GM23338 (cell line): Measurements from ENCODE around the gene FRMD4A. TPM values are rescaled to one million over a fixed set of nuclear protein-coding genes. Genes with fewer than 3 reads are reported as not detected.

ENCODE experiments used
- ATAC-seq: fragments of 200-7000 bp; cut with Tn5 transposase; 3 replicates; pipeline ENCODE4 v1.9.1; 2020
- DNase-seq: peaks from one replicate; pipeline ENCODE4 v3.0.0-alpha.2; 2015; ENCODE audit warnings: low spot score
- H2AFZ ChIP-seq: fragments of 200-600 bp; sonication (generic); 2 replicates; pipeline ENCODE4 v1.8.0; 2016; ENCODE audit warnings: antibody characterized with exemption, mild to moderate bottlenecking, moderate library complexity
- H3F3A ChIP-seq: fragments of 200-600 bp; sonication (generic); replicated peaks from 2 replicates; pipeline ENCODE4 v1.8.0; 2017; ENCODE audit warnings: antibody characterized with exemption, mixed run types, low read depth
- H3K27ac ChIP-seq: fragments of 200-600 bp; sonication (generic); 2 replicates; pipeline ENCODE4 v1.6.1; 2016; ENCODE audit warnings: low read depth
- H3K27me3 ChIP-seq: fragments of 200-600 bp; sonication (generic); 2 replicates; pipeline ENCODE4 v1.8.0; 2016; ENCODE audit warnings: mild to moderate bottlenecking, mixed run types, moderate library complexity; ENCODE audit not compliant: insufficient read depth
- H3K36me3 ChIP-seq: fragments of 200-600 bp; sonication (generic); 2 replicates; pipeline ENCODE4 v1.8.0; 2016; ENCODE audit warnings: mild to moderate bottlenecking; ENCODE audit not compliant: insufficient read depth
- H3K4me1 ChIP-seq: fragments of 200-600 bp; sonication (generic); 2 replicates; pipeline ENCODE4 v1.8.0; 2016; ENCODE audit warnings: mild to moderate bottlenecking, moderate library complexity; ENCODE audit not compliant: insufficient read depth
- H3K4me2 ChIP-seq: fragments of 200-600 bp; sonication (generic); 2 replicates; pipeline ENCODE4 v1.7.1; 2017; ENCODE audit warnings: mixed run types
- H3K4me3 ChIP-seq: fragments of 200-600 bp; sonication (generic); 2 replicates; pipeline ENCODE4 v1.6.1; 2016; ENCODE audit warnings: mixed run types
- H3K79me2 ChIP-seq: fragments of 200-600 bp; sonication (generic); replicated peaks from 2 replicates; pipeline ENCODE4 v1.8.0; 2017; ENCODE audit warnings: mild to moderate bottlenecking; ENCODE audit not compliant: insufficient read depth
- H3K9me2 ChIP-seq: fragments of 200-600 bp; sonication (generic); 2 replicates; pipeline ENCODE4 v1.8.0; 2017; ENCODE audit not compliant: insufficient read depth
- H4K20me1 ChIP-seq: fragments of 200-600 bp; sonication (generic); replicated peaks from 2 replicates; pipeline ENCODE4 v1.8.0; 2017; ENCODE audit warnings: mild to moderate bottlenecking; ENCODE audit not compliant: insufficient read depth
- H3K27ac Mint-ChIP-seq: 2 replicates; pipeline ENCODE4 v1.8.0; 2020; ENCODE audit warnings: inconsistent platforms, mild to moderate bottlenecking, moderate library complexity, mixed read lengths
- H3K27me3 Mint-ChIP-seq: 3 replicates; pipeline ENCODE4 v1.8.0; 2022; ENCODE audit warnings: low read depth, mild to moderate bottlenecking, moderate library complexity, mixed read lengths, inconsistent platforms; ENCODE audit not compliant: insufficient read depth, poor library complexity
- H3K36me3 Mint-ChIP-seq: 3 replicates; pipeline ENCODE4 v1.8.0; 2021; ENCODE audit warnings: low read depth, mild to moderate bottlenecking, inconsistent platforms, moderate library complexity, mixed read lengths
- H3K4me1 Mint-ChIP-seq: 3 replicates; pipeline ENCODE4 v1.8.0; 2020; ENCODE audit warnings: mild to moderate bottlenecking, inconsistent platforms, mixed read lengths
- H3K4me3 Mint-ChIP-seq: 3 replicates; pipeline ENCODE4 v1.8.0; 2021; ENCODE audit warnings: moderate library complexity, mild to moderate bottlenecking, inconsistent platforms, mixed read lengths
- H3K9me3 Mint-ChIP-seq: 3 replicates; pipeline ENCODE4 v1.8.0; 2020; ENCODE audit warnings: moderate library complexity, mild to moderate bottlenecking, inconsistent platforms, mixed read lengths
- CREB1 ChIP-seq: fragments of 250-450 bp; sonication (Bioruptor Pico); IDR thresholded peaks from 2 replicates; pipeline ENCODE4 v1.5.0; 2020; ENCODE audit warnings: low read depth, mild to moderate bottlenecking, moderate library complexity
- CTCF ChIP-seq, 2 experiments: fragments of 200-600 bp in 1 of 2; sonication (generic) in 1 of 2; conservative IDR thresholded peaks; 2 replicates each; pipeline versions ENCODE4 v1.5.1 to v1.6.1; 2016 to 2017; ENCODE audit warnings: antibody characterized with exemption in 2 of 2, low read depth in 2 of 2, mild to moderate bottlenecking in 2 of 2, moderate library complexity in 1 of 2
- ETS1 ChIP-seq: IDR thresholded peaks from 2 replicates; pipeline ENCODE4 v1.6.1; 2016; ENCODE audit warnings: antibody characterized with exemption
- EZH2 ChIP-seq: fragments of 200-600 bp; sonication (generic); IDR thresholded peaks from one replicate; pipeline ENCODE4 v1.8.0; 2017; ENCODE audit warnings: antibody characterized with exemption, mild to moderate bottlenecking, low read depth; ENCODE audit not compliant: unreplicated experiment
- EZH2phosphoT487 ChIP-seq: fragments of 200-600 bp; sonication (generic); IDR thresholded peaks from one replicate; pipeline ENCODE4 v1.8.1; 2018; ENCODE audit warnings: antibody characterized with exemption; ENCODE audit not compliant: unreplicated experiment
- JUNB ChIP-seq: IDR thresholded peaks from one replicate; pipeline ENCODE4 v1.6.1; 2016; ENCODE audit warnings: antibody characterized with exemption; ENCODE audit not compliant: unreplicated experiment
- NANOG ChIP-seq: IDR thresholded peaks from 2 replicates; pipeline ENCODE4 v1.6.1; 2016; ENCODE audit warnings: antibody characterized with exemption, borderline replicate concordance
- POLR2AphosphoS5 ChIP-seq: IDR thresholded peaks from 2 replicates; pipeline ENCODE4 v1.6.1; 2016; ENCODE audit warnings: antibody characterized with exemption, low read depth
- REST ChIP-seq: IDR thresholded peaks from one replicate; pipeline ENCODE4 v1.6.1; 2018; ENCODE audit warnings: antibody characterized with exemption; ENCODE audit not compliant: unreplicated experiment
- STAT1 ChIP-seq: IDR thresholded peaks from one replicate; pipeline ENCODE4 v1.6.1; 2016; ENCODE audit warnings: antibody characterized with exemption; ENCODE audit not compliant: unreplicated experiment
- ZNF114 ChIP-seq: fragments of 250-450 bp; sonication (Bioruptor Pico); IDR thresholded peaks from 2 replicates; pipeline ENCODE4 v1.5.0; 2020; ENCODE audit warnings: mild to moderate bottlenecking, moderate library complexity
- ZNF331 ChIP-seq: fragments of 250-450 bp; sonication (Bioruptor Pico); IDR thresholded peaks from 2 replicates; pipeline ENCODE4 v1.5.0; 2020; ENCODE audit warnings: low read depth, mild to moderate bottlenecking, moderate library complexity
- ZNF462 ChIP-seq: fragments of 250-450 bp; sonication (Bioruptor Pico); IDR thresholded peaks from 2 replicates; pipeline ENCODE4 v1.5.0; 2020; ENCODE audit warnings: mild to moderate bottlenecking, moderate library complexity
- polyA plus RNA-seq: library from polyadenylated mRNA; unstranded; fragments of >200 nt; fragmentation: Nextera tagmentation; extraction: Ambion mirVana; gene quantifications from 2 replicates; pipeline ENCODE4 v1.2.1, GENCODE V29; 2016
- total RNA-seq: library from RNA; depleted of rRNA; stranded (reverse); fragments of >200 nt; shearing (Covaris generic); gene quantifications from 2 replicates; pipeline ENCODE4 v1.2.3, GENCODE V29; 2014

Gene FRMD4A
- total and polyA plus RNA-seq, 2 experiments from 2014 or later, result 14.0 to 20.1 TPM

- Histone ChIP-seq H3K4me1 (peaks cover 52% of the 10 kb centered on the region), H3K79me2 (no peaks in the 10 kb centered on the region), H4K20me1 (no peaks in the 10 kb centered on the region), H2AFZ (no peak overlapping the region), H3F3A (no peaks in the 10 kb centered on the region), H3K27me3 (no peaks in the 10 kb centered on the region), H3K27ac (peak overlapping the region; percentile 88), H3K4me2 (peak overlapping the region; percentile 76), H3K4me3 (peak overlapping the region; percentile 47), H3K36me3 (no peaks in the 10 kb centered on the region), H3K9me2 (no peaks in the 10 kb centered on the region)
- DNase-seq (no peak), ATAC-seq (no peak)
- Mint-ChIP-seq H3K36me3 (peaks cover 10% of the 10 kb centered on the region), H3K9me3 (no peaks in the 10 kb centered on the region), H3K27ac (peak overlapping the region; percentile 88), H3K4me3 (peak overlapping the region; percentile 88), H3K27me3 (peaks cover 21% of the 10 kb centered on the region), H3K4me1 (peaks cover 86% of the 10 kb centered on the region)
- TF ChIP-seq ZNF331 (CRISPR knock-in tag) (no peak), CREB1 (CRISPR knock-in tag) (no peak), ZNF462 (CRISPR knock-in tag) (no peak), EZH2 (no peak), POLR2AphosphoS5 (no peak), REST (no peak), NANOG (no peak), ZNF114 (CRISPR knock-in tag) (no peak), JUNB (no peak), ETS1 (no peak), EZH2phosphoT487 (no peak), STAT1 (no peak), CTCF (conservative IDR thresholded peaks at IDR 0.05; ENCODE audit: low read depth in 2 of 2) (no peak)
Measured at GRCh38 chr10:13706604-13707003, 624.1 kb downstream of the FRMD4A start.
